ENCODE measurements around the gene HMMR. TPM values are rescaled to one million over a fixed set of nuclear protein-coding genes. Genes with fewer than 3 reads are reported as not detected.

The HMMR gene
- total RNA-seq, 1 experiment from 2014 or later: 54.9 TPM

- Histone ChIP-seq H3K4me1 (ENCODE audit: control insufficient read depth in 1 of 2, insufficient read depth in 2 of 2, low read length in 2 of 2) (peaks cover 7 to 25% of the 10 kb centered on the region in 2 experiments; a peak in 3 of 4 replicates), H3K36me3 (ENCODE audit: control insufficient read depth in 1 of 2, insufficient read depth in 2 of 2, low read length in 2 of 2) (peaks cover 8 to 14% of the 10 kb centered on the region in 2 experiments), H4K20me1 (ENCODE audit: insufficient read depth) (no peaks in the 10 kb centered on the region), H3K9me3 (ENCODE audit: control insufficient read depth in 1 of 2, insufficient read depth in 1 of 2, low read depth in 1 of 2, low read length in 2 of 2) (no peaks in the 10 kb centered on the region), H3K27ac (ENCODE audit: low read depth, low read length) (peak overlapping the region; percentile 81), H3K9me2 (ENCODE audit: insufficient read depth) (no peaks in the 10 kb centered on the region), H3K4me3 (replicated peaks in 1 of 2; ENCODE audit: low read depth in 1 of 2, low read length in 2 of 2) (peak overlapping the region; percentile 79 to 88), H3K27me3 (ENCODE audit: insufficient read depth, low read length) (no peaks in the 10 kb centered on the region), H3K4me2 (ENCODE audit: low read length) (peak overlapping the region; percentile 77), H3K79me2 (ENCODE audit: insufficient read depth, low read length) (peaks cover 87% of the 10 kb centered on the region), H3K9ac (ENCODE audit: low read length) (peak overlapping the region; percentile 97), H2AFZ (ENCODE audit: low read depth, low read length, poor library complexity, severe bottlenecking) (no peak overlapping the region)
- intact Hi-C loops (cut with micrococcal nuclease): no loop called here
- TSS peak; percentile 69 for BruUV-seq (replicated peaks)
- CTCF ChIA-PET: interaction anchor here (1.0 to 2.2 kb wide), 2 partner anchors 22 to 51 kb away, joined by 5 to 6 read pairs; partner anchors contain the start of gene CCNG1
- no peak for TF ChIP-seq RAD21 (IDR thresholded peaks at IDR 0.05; ENCODE audit: low read depth)
- TF ChIP-seq ZFX (IDR thresholded peaks at IDR 0.05): no peak
- TF ChIP-seq CTCF (IDR thresholded peaks at IDR 0.05 in 2 of 3, conservative IDR thresholded peaks at IDR 0.05 in 1 of 3; ENCODE audit: borderline replicate concordance in 1 of 3, insufficient read depth in 1 of 3, low read depth in 2 of 3, low read length in 2 of 3): no peak
- no peak for TF ChIP-seq TCF7L2 (IDR thresholded peaks at IDR 0.05; ENCODE audit: borderline replicate concordance, extremely low read depth, insufficient read depth, insufficient read length)
- TF ChIP-seq ELF1 (IDR thresholded peaks at IDR 0.05; ENCODE audit: borderline replicate concordance, low read depth): no peak
- no peak for TF ChIP-seq ZBTB33 (IDR thresholded peaks at IDR 0.05; ENCODE audit: extremely low read depth, insufficient replicate concordance, low read length)
- TF ChIP-seq SRF (IDR thresholded peaks at IDR 0.05; ENCODE audit: low read depth): no peak
- TF ChIP-seq CEBPB (IDR thresholded peaks at IDR 0.05; ENCODE audit: low read depth): no peak
- RAD21 ChIA-PET (ENCODE audit: low non-redundant PET in 1 of 2, low total read pairs in 2 of 2, uncharacterized antibody in 2 of 2, unreplicated experiment in 2 of 2): no interaction called here
- ATAC-seq (peak; percentile 5; the same call in 1 of the 2 replicates), DNase-seq (ENCODE audit: low read depth, low spot score) (no peak)
- POLR2A ChIA-PET: interaction anchor here (1.3 to 5.0 kb wide), 3 partner anchors 11 to 20 kb away, joined by 3 to 34 read pairs (median 9); partner anchors contain the start of gene CCNG1
Measured at GRCh38 chr5:163459462-163459818, 992 bp upstream of the HMMR start.
